ENCODE measurements around the gene CPVL.

CPVL gene

GRCh38 chr7:29008590-29008989 lies 137.7 kb downstream of the CPVL start:
- no peaks in the 10 kb centered on the region for H3K36me3 ChIP-seq
- H3K27ac ChIP-seq: no peak overlapping the region
- no peak overlapping the region for H3K4me2 ChIP-seq
- H4K20me1 ChIP-seq: no peaks in the 10 kb centered on the region
- H3K27me3 ChIP-seq: peaks cover 0 to under 1% (median 0%) of the 10 kb centered on the region in 11 experiments; a peak in 1 of 22 replicates
- peaks cover 0 to 6% (median 0%) of the 10 kb centered on the region in 10 experiments; a peak in 1 of 20 replicates for H3K4me1 ChIP-seq
- peaks cover 1 to 16% (median 10%) of the 10 kb centered on the region in 11 experiments; a peak in 12 of 22 replicates for H3K9me3 ChIP-seq (replicated peaks in 1 of 11)
- H3K4me3 ChIP-seq: no peak overlapping the region
- TF ChIP-seq Cebpa-rat (IDR thresholded peaks at IDR 0.05): no peak
- H3K9ac ChIP-seq: no peak overlapping the region

GRCh38 chr7:29007127-29007526 lies 139.2 kb downstream of the CPVL start:
- H3K36me3 ChIP-seq: no peaks in the 10 kb centered on the region
- no peak overlapping the region for H3K4me2 ChIP-seq
- H3K9ac ChIP-seq: no peak overlapping the region
- H3K4me3 ChIP-seq: no peak overlapping the region
- H3K27ac ChIP-seq: no peak overlapping the region
- H3K9me3 ChIP-seq (replicated peaks in 1 of 11): peaks cover 0 to 17% (median 10%) of the 10 kb centered on the region in 11 experiments; a peak in 10 of 22 replicates
- no peaks in the 10 kb centered on the region for H4K20me1 ChIP-seq
- peaks cover 0 to 4% (median 0%) of the 10 kb centered on the region in 11 experiments; a peak in 1 of 22 replicates for H3K27me3 ChIP-seq
- no peak for TF ChIP-seq Cebpa-rat (IDR thresholded peaks at IDR 0.05)
- peaks cover 0 to 6% (median 0%) of the 10 kb centered on the region in 10 experiments; a peak in 1 of 20 replicates for H3K4me1 ChIP-seq

GRCh38 chr7:29005829-29006228 lies 140.5 kb downstream of the CPVL start:
- TF ChIP-seq Cebpa-rat (IDR thresholded peaks at IDR 0.05): no peak
- H3K9ac ChIP-seq: no peak overlapping the region
- peaks cover 0 to 17% (median 10%) of the 10 kb centered on the region in 11 experiments; a peak in 10 of 22 replicates for H3K9me3 ChIP-seq (replicated peaks in 1 of 11)
- no peaks in the 10 kb centered on the region for H3K36me3 ChIP-seq
- H3K27me3 ChIP-seq: peaks cover 0 to 4% (median 0%) of the 10 kb centered on the region in 11 experiments; a peak in 1 of 22 replicates
- no peak overlapping the region for H3K4me3 ChIP-seq
- H3K27ac ChIP-seq: no peak overlapping the region
- no peaks in the 10 kb centered on the region for H3K4me1 ChIP-seq
- no peak overlapping the region for H3K4me2 ChIP-seq
- H4K20me1 ChIP-seq: no peaks in the 10 kb centered on the region

DNA sequence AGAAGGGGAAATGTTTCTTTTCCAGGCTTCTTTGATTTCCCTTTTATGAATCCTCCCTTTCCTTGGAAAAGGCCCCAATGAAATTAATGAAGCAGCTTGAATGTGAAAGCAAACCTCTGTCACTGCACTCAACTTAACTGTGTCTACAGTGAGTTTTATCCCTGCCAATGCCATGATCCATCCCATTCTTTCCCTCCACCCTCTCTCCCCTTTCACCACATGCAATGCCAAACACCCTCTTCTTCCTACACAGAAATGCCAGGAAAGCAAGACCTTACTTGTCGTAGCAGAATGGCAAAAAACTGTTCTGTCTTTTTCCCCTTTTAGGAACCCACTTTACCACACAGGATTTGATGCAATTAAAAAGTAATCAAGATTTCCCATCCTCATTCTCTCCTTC lies 140.9 kb downstream of the CPVL start:
- peaks cover 0 to 4% (median 0%) of the 10 kb centered on the region in 11 experiments; a peak in 1 of 22 replicates for H3K27me3 ChIP-seq

DNA sequence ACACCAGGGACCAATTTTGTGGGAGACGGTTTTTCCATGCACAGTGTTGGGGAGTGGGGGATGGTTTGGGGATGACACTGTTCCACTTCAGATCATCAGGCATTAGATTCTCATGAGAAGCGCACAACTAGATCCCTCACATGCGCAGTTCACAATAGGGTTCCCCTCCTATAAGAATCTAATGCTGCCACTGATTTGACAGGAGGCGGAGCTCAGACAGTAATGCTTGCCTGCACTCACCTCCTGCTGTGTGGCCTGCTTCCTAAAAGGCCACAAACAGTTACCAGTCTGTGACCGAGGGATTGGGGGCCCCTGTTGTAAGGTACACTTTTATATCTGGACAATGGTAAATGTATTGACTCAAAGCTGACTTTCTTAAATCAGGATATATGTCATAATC lies 142.6 kb downstream of the CPVL start:
- Histone ChIP-seq H3K9ac (no peak overlapping the region), H3K9me3 (replicated peaks in 1 of 11) (peaks cover 0 to 17% (median 9%) of the 10 kb centered on the region in 11 experiments; a peak in 10 of 22 replicates), H3K4me1 (no peaks in the 10 kb centered on the region), H3K4me3 (no peak overlapping the region), H3K27me3 (peaks cover 0 to 4% (median 0%) of the 10 kb centered on the region in 11 experiments; a peak in 1 of 22 replicates), H4K20me1 (no peaks in the 10 kb centered on the region), H3K4me2 (no peak overlapping the region), H3K36me3 (no peaks in the 10 kb centered on the region), H3K27ac (no peak overlapping the region)
- TF ChIP-seq Cebpa-rat (IDR thresholded peaks at IDR 0.05): no peak

More for the DNA sequence above, 140.9 kb downstream of the CPVL start:
- Histone ChIP-seq H4K20me1 (no peaks in the 10 kb centered on the region), H3K4me2 (no peak overlapping the region), H3K4me3 (no peak overlapping the region), H3K27ac (no peak overlapping the region), H3K9me3 (replicated peaks in 1 of 11) (peaks cover 0 to 17% (median 10%) of the 10 kb centered on the region in 11 experiments; a peak in 10 of 22 replicates), H3K36me3 (no peaks in the 10 kb centered on the region), H3K4me1 (no peaks in the 10 kb centered on the region), H3K9ac (no peak overlapping the region)
- TF ChIP-seq Cebpa-rat (IDR thresholded peaks at IDR 0.05): no peak

DNA sequence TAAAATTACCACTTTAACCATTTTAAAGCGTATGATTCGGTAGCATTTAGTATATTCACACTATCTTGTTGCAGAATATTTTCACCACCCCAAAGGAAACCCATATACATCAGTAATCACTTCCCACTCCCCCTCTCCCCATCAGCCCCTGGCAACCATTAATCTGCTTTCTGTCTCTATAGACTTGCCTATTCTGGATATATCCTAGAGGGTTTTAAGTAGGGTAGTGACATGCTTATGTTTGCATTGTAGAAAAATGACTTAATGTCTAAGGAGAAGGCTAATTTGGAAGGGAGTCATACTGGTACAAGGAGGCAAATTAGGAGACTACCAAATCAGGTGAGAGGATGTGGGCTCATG lies 145.6 kb downstream of the CPVL start:
- Histone ChIP-seq H3K4me2 (no peak overlapping the region), H3K36me3 (no peaks in the 10 kb centered on the region), H3K9me3 (replicated peaks in 1 of 11) (peaks cover 0 to 9% (median 4%) of the 10 kb centered on the region in 11 experiments; a peak in 10 of 22 replicates), H4K20me1 (no peaks in the 10 kb centered on the region), H3K27ac (no peak overlapping the region), H3K4me3 (no peak overlapping the region), H3K27me3 (peaks cover 0 to 5% (median 0%) of the 10 kb centered on the region in 11 experiments; a peak in 1 of 22 replicates), H3K4me1 (no peaks in the 10 kb centered on the region), H3K9ac (no peak overlapping the region)
- TF ChIP-seq Cebpa-rat (IDR thresholded peaks at IDR 0.05): no peak

GRCh38 chr7:28999895-29000716 lies 146.2 kb downstream of the CPVL start:
- no peak for TF ChIP-seq Cebpa-rat (IDR thresholded peaks at IDR 0.05)
- H4K20me1 ChIP-seq: no peaks in the 10 kb centered on the region

DNA sequence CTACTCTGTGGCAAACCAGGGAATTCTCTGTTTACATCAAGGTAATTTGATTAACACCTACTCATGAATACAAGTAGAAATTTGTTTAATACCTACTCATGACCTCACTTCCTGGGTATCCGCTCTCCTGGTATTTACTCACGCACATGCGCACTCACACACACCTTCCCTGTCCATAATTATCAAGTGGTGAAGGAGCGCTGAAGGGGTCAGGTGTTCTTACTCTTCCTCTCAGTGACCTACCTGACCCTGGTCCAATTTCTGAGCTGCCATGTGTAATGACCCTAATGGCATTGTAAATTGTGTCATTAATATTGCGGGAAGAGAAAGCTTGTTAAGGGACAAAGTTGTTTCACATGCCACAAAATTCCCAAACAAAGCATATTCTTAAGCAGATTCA lies 146.9 kb downstream of the CPVL start:
- Histone ChIP-seq H3K4me3 (no peak overlapping the region), H3K36me3 (no peaks in the 10 kb centered on the region), H3K4me1 (no peaks in the 10 kb centered on the region), H3K27ac (no peak overlapping the region), H3K27me3 (peaks cover 0 to 7% (median 0%) of the 10 kb centered on the region in 11 experiments; a peak in 1 of 22 replicates), H3K9me3 (replicated peaks in 1 of 11) (0 out of 22 replicates have a peak, but pooled peaks cover 0 to 5% (median 0%) of the 10 kb centered on the region in 11 experiments), H3K4me2 (no peak overlapping the region), H3K9ac (no peak overlapping the region), H4K20me1 (no peaks in the 10 kb centered on the region)
- TF ChIP-seq Cebpa-rat (IDR thresholded peaks at IDR 0.05): no peak

More at GRCh38 chr7:28999895-29000716, 146.2 kb downstream of the CPVL start:
- no peak overlapping the region for H3K27ac ChIP-seq
- H3K9me3 ChIP-seq (replicated peaks in 1 of 11): 0 out of 22 replicates have a peak, but pooled peaks cover 0 to 5% (median 0%) of the 10 kb centered on the region in 11 experiments
- H3K36me3 ChIP-seq: no peaks in the 10 kb centered on the region
- no peaks in the 10 kb centered on the region for H3K4me1 ChIP-seq
- no peak overlapping the region for H3K4me2 ChIP-seq
- H3K4me3 ChIP-seq: no peak overlapping the region
- H3K27me3 ChIP-seq: peaks cover 0 to 7% (median 0%) of the 10 kb centered on the region in 11 experiments; a peak in 1 of 22 replicates
- H3K9ac ChIP-seq: no peak overlapping the region

DNA sequence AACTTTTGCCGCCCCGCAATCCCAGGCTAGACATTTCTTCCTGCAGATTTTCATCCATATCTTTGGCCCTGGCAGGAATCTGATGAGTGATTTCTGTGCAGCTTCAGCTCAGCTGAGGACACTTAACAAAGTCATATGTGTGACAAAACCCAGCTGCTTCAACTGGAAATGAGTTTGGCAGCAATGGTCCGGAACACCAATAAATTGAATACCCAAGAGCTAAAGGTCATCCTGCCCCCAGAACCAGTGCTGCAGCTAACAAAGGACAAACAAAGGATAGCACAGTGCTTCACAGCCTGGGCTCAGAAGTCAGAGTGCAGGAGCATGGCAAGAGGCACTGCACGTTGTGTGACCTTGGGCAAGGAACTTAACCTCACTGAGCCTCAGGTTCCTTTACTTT lies 148.2 kb downstream of the CPVL start:
- no peaks in the 10 kb centered on the region for H3K36me3 ChIP-seq
- H3K9ac ChIP-seq: no peak overlapping the region
- H3K4me2 ChIP-seq: no peak overlapping the region
- no peak overlapping the region for H3K4me3 ChIP-seq
- no peak for TF ChIP-seq Cebpa-rat (IDR thresholded peaks at IDR 0.05)
- no peaks in the 10 kb centered on the region for H3K9me3 ChIP-seq (replicated peaks in 1 of 11)
- H3K27ac ChIP-seq: no peak overlapping the region
- no peaks in the 10 kb centered on the region for H4K20me1 ChIP-seq
- H3K27me3 ChIP-seq: 0 out of 22 replicates have a peak, but pooled peaks cover 0 to 3% (median 0%) of the 10 kb centered on the region in 11 experiments
- H3K4me1 ChIP-seq: no peaks in the 10 kb centered on the region
